ENCODE data around the gene CAMTA1. TPM values are rescaled to one million over a fixed set of nuclear protein-coding genes. Genes with fewer than 3 reads are reported as not detected.
A peak's percentile ranks its signal among the peaks of the same experiment; 100 is the strongest.

The CAMTA1 gene
- total RNA-seq, 1 experiment from 2014 or later, result 118 TPM

DNA sequence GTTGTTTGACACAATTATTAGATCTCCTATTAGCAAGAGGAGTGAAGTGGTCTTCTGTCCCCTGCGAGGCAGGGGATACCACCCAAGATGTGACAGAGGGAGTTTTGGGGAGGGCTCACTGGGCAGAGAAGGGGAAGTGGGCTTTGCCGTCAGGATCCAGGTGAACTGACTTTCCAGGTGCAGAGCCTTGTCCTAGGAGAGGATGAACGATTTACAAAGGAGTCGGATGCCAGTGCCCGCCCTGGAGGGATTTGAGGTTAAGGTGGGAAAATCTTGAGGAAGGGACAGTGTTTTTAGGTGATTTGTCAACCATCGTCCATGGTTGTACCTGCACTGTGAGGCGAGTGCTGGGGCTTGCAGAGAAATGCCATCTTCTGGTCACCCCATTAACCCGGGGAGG is 201.0 kb downstream of the CAMTA1 start:
- DNase-seq, result no peak
- Histone ChIP-seq H3K4me2 (ENCODE audit: low read depth, low read length, poor library complexity, severe bottlenecking) (peak overlapping the region; percentile 84), H3K27me3 (ENCODE audit: low read length) (0 out of 2 replicates have a peak, but pooled peaks cover 4% of the 10 kb centered on the region), H3K4me3 (ENCODE audit: low read length) (peak overlapping the region; percentile 63), H2AFZ (ENCODE audit: low read length) (no peak overlapping the region), H3K9me2 (replicated peaks; ENCODE audit: insufficient read depth, low read length) (no peaks in the 10 kb centered on the region), H3K27ac (ENCODE audit: low read length) (peak overlapping the region; percentile 95), H3K79me2 (ENCODE audit: low read length) (no peaks in the 10 kb centered on the region), H3K9me3 (ENCODE audit: low read length) (no peaks in the 10 kb centered on the region), H4K20me1 (ENCODE audit: insufficient read depth, low read depth, low read length) (no peaks in the 10 kb centered on the region), H3K9ac (ENCODE audit: low read length) (peak overlapping the region; percentile 64), H3K4me1 (ENCODE audit: low read length) (peaks cover 29% of the 10 kb centered on the region), H3K36me3 (ENCODE audit: insufficient read depth, low read length) (no peaks in the 10 kb centered on the region)

DNA sequence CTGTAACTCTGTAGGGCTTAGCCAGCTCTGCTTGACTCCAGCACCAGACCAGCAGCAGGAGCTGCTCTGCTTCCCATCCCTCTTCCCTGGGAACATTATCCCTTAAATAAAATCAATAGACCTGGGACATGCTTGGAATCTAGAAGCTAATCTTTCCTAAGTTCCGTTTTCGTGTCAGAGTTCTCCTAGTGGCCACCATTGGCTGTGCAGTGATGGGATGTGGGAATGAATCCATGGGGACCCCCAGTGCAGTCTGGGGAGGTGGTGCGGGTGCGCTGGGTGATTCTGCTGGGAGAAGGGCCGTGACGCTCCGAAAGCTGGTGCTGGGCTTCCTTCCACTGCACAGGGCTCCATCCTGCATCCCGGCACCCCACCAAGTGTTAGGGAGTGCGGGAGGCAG is 202.7 kb downstream of the CAMTA1 start:
- H3K36me3 ChIP-seq (ENCODE audit: insufficient read depth, low read length), result no peaks in the 10 kb centered on the region
- no peaks in the 10 kb centered on the region for H3K79me2 ChIP-seq (ENCODE audit: low read length)
- H3K27me3 ChIP-seq (ENCODE audit: low read length), result peaks cover 4% of the 10 kb centered on the region; the same call in 1 of the 2 replicates
- H2AFZ ChIP-seq (ENCODE audit: low read length), result no peak overlapping the region
- H3K4me2 ChIP-seq (ENCODE audit: low read depth, low read length, poor library complexity, severe bottlenecking), result no peak overlapping the region
- H4K20me1 ChIP-seq (ENCODE audit: insufficient read depth, low read depth, low read length), result no peaks in the 10 kb centered on the region
- peaks cover 29% of the 10 kb centered on the region for H3K4me1 ChIP-seq (ENCODE audit: low read length)
- H3K9me3 ChIP-seq (ENCODE audit: low read length), result no peaks in the 10 kb centered on the region
- DNase-seq, result no peak
- no peak overlapping the region for H3K4me3 ChIP-seq (ENCODE audit: low read length)
- H3K9me2 ChIP-seq (replicated peaks; ENCODE audit: insufficient read depth, low read length), result no peaks in the 10 kb centered on the region
- H3K27ac ChIP-seq (ENCODE audit: low read length), result no peak overlapping the region
- H3K9ac ChIP-seq (ENCODE audit: low read length), result no peak overlapping the region

DNA sequence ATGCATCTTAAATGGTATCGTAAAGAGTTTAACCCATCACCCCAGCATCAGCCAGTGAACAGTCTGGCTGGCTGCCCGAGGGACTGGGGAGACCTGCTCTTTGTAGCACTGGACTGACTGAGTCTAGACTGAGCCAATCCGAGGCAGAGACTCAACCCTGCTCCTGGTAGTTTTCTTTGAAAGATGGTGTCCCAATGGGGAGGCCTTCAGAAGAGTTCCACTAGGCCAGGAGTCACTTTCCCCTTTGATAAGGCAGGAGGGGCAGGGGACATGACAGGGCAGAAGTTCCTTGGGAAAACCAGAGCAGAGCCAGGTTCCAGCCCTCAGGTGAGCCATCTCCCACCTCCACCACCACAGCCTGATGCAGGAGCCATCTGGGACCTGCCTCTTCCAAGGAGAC is 203.5 kb downstream of the CAMTA1 start:
- no peak for DNase-seq

DNA sequence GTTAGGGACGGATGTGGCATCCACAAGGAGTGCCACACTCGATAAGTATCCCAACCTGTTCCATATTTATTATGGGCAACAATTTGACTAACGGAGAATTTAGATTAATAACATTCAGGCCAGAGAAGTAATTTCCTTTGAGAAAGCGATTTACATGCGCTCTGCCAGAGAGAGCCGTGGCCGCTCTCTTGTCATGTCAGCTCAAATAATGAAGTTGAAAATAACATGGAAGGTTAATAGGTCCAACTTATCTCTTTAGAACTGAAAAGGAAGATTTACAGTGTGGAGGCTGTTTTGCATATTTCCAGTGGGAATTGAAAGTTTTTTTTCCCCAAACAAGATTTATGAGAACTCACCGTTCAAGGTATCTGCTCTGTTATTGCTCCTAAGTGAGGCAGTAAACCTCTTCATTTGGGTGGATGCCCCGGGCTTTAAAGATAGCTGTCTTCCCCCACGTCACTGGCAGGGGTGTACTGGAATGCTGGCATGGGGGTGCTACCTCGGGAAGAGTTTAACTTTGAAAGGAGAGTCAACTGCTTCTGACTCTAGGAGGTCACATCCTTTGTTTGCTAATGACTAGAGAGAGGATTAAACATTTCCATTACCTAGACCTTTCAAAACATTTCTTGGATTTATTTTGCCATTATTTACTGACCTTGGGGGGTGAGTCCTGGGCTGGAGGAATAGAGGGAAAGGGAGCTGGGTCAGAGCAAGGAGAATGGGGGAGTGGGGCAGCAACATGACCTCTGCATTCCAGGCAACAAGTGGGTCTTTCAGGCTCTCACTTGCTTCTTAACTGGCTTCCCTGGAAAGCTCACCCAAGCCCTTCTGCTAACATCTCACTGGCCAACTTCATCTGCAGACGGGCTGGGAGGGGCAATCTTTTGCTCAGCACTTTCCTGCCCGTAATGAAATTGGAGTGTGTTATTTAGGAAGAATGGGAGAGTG is 204.2 kb downstream of the CAMTA1 start:
- DNase-seq, result no peak
- Histone ChIP-seq H3K36me3 (ENCODE audit: insufficient read depth, low read length) (no peaks in the 10 kb centered on the region), H3K79me2 (ENCODE audit: low read length) (no peaks in the 10 kb centered on the region), H3K4me2 (ENCODE audit: low read depth, low read length, poor library complexity, severe bottlenecking) (no peak overlapping the region), H3K27ac (ENCODE audit: low read length) (no peak overlapping the region), H3K4me3 (ENCODE audit: low read length) (no peak overlapping the region), H2AFZ (ENCODE audit: low read length) (no peak overlapping the region), H3K9me3 (ENCODE audit: low read length) (peaks cover 2% of the 10 kb centered on the region; the same call in 1 of the 2 replicates), H3K27me3 (ENCODE audit: low read length) (peaks cover 4% of the 10 kb centered on the region; the same call in 1 of the 2 replicates), H3K4me1 (ENCODE audit: low read length) (peaks cover 25% of the 10 kb centered on the region), H3K9ac (ENCODE audit: low read length) (no peak overlapping the region), H4K20me1 (ENCODE audit: insufficient read depth, low read depth, low read length) (no peaks in the 10 kb centered on the region), H3K9me2 (replicated peaks; ENCODE audit: insufficient read depth, low read length) (no peaks in the 10 kb centered on the region)

More for the DNA sequence above, 203.5 kb downstream of the CAMTA1 start:
- Histone ChIP-seq H3K79me2 (ENCODE audit: low read length) (no peaks in the 10 kb centered on the region), H3K9ac (ENCODE audit: low read length) (no peak overlapping the region), H3K4me3 (ENCODE audit: low read length) (no peak overlapping the region), H3K27ac (ENCODE audit: low read length) (no peak overlapping the region), H2AFZ (ENCODE audit: low read length) (no peak overlapping the region), H3K9me3 (ENCODE audit: low read length) (peaks cover 2% of the 10 kb centered on the region; the same call in 1 of the 2 replicates), H3K4me2 (ENCODE audit: low read depth, low read length, poor library complexity, severe bottlenecking) (no peak overlapping the region), H4K20me1 (ENCODE audit: insufficient read depth, low read depth, low read length) (no peaks in the 10 kb centered on the region), H3K27me3 (ENCODE audit: low read length) (peaks cover 4% of the 10 kb centered on the region; the same call in 1 of the 2 replicates), H3K36me3 (ENCODE audit: insufficient read depth, low read length) (no peaks in the 10 kb centered on the region), H3K4me1 (ENCODE audit: low read length) (peaks cover 29% of the 10 kb centered on the region), H3K9me2 (replicated peaks; ENCODE audit: insufficient read depth, low read length) (no peaks in the 10 kb centered on the region)

DNA sequence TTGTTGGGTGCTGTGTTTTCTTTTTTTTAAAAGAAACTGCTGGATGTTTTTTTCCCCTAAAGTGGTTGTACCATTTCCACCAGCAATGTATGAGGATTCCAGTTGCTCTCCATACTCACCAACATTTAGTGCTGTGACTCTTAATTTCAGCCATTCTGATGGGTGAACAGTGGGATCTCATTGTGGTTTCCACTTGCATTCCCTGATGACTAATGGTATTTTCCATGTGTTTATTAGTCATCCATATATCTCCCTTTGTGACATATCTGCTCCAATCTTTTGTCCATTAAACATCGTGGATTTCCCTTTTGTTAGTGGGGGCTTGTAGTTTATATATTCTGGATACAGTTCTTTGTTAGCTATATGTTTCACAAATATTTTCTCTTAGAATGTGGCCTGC is 206.0 kb downstream of the CAMTA1 start:
- H3K9me2 ChIP-seq (replicated peaks; ENCODE audit: insufficient read depth, low read length), result no peaks in the 10 kb centered on the region
- no peak for DNase-seq
- no peak overlapping the region for H2AFZ ChIP-seq (ENCODE audit: low read length)
- peaks cover 2% of the 10 kb centered on the region; the same call in 1 of the 2 replicates for H3K9me3 ChIP-seq (ENCODE audit: low read length)
- peaks cover 4% of the 10 kb centered on the region; the same call in 1 of the 2 replicates for H3K27me3 ChIP-seq (ENCODE audit: low read length)
- no peaks in the 10 kb centered on the region for H3K36me3 ChIP-seq (ENCODE audit: insufficient read depth, low read length)
- no peaks in the 10 kb centered on the region for H3K79me2 ChIP-seq (ENCODE audit: low read length)
- peaks cover 15% of the 10 kb centered on the region for H3K4me1 ChIP-seq (ENCODE audit: low read length)
- H4K20me1 ChIP-seq (ENCODE audit: insufficient read depth, low read depth, low read length), result no peaks in the 10 kb centered on the region
- no peak overlapping the region for H3K4me2 ChIP-seq (ENCODE audit: low read depth, low read length, poor library complexity, severe bottlenecking)
- H3K9ac ChIP-seq (ENCODE audit: low read length), result no peak overlapping the region
- H3K27ac ChIP-seq (ENCODE audit: low read length), result no peak overlapping the region
- H3K4me3 ChIP-seq (ENCODE audit: low read length), result no peak overlapping the region

DNA sequence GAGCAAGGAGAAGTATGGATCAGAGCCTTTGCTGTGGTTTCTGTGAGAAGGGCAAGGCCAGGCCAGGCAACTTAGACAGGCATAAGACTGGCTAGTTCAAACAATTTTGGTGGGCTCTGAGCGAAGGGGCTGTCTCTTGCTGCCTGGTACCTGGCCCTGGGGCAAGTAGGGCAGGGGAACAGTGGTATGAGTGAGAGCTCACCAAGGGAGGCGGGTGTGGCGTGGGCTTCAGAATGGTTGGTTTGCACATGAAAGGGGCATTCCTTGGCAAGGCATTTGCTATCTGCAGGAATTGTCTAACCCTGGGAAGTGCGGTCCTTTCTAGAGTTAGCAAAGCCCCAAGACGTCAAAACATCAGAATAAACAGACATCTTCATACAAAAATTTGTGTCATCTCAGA is 210.5 kb downstream of the CAMTA1 start:
- DNase-seq, result no peak
- Histone ChIP-seq H3K4me3 (ENCODE audit: low read length) (peak overlapping the region; percentile 18; the same call in 1 of the 2 replicates), H4K20me1 (ENCODE audit: insufficient read depth, low read depth, low read length) (no peaks in the 10 kb centered on the region), H2AFZ (ENCODE audit: low read length) (no peak overlapping the region), H3K9me3 (ENCODE audit: low read length) (peaks cover 2% of the 10 kb centered on the region; the same call in 1 of the 2 replicates), H3K4me2 (ENCODE audit: low read depth, low read length, poor library complexity, severe bottlenecking) (peak overlapping the region; percentile 61), H3K27ac (ENCODE audit: low read length) (no peak overlapping the region), H3K9me2 (replicated peaks; ENCODE audit: insufficient read depth, low read length) (no peaks in the 10 kb centered on the region), H3K36me3 (ENCODE audit: insufficient read depth, low read length) (no peaks in the 10 kb centered on the region), H3K9ac (ENCODE audit: low read length) (peak overlapping the region; percentile 34), H3K27me3 (ENCODE audit: low read length) (no peaks in the 10 kb centered on the region; the same call in 1 of the 2 replicates), H3K79me2 (ENCODE audit: low read length) (no peaks in the 10 kb centered on the region), H3K4me1 (ENCODE audit: low read length) (peaks cover 20% of the 10 kb centered on the region)

DNA sequence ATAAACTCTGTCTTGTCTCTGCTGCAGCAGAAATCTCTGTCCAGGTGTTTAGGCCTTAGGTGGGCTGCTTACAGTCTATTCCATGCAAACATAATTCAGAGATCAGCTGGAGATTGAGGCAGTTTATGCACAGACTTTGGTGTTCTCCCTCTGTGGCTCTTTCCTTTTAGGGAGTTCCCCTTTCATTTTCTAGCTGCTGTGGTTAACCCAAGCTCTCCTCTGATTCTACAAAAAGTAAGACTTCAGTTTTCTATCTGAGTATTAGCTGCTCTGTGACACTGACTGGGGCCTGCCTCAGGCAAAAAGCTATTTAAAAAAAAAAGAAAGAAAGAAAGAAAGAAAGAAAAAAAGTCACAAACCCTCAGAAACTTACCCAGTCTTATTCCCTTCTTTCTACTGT is 211.1 kb downstream of the CAMTA1 start:
- Histone ChIP-seq H3K27me3 (ENCODE audit: low read length) (no peaks in the 10 kb centered on the region; the same call in 1 of the 2 replicates), H4K20me1 (ENCODE audit: insufficient read depth, low read depth, low read length) (peaks cover 4% of the 10 kb centered on the region; the same call in 1 of the 2 replicates)

DNA sequence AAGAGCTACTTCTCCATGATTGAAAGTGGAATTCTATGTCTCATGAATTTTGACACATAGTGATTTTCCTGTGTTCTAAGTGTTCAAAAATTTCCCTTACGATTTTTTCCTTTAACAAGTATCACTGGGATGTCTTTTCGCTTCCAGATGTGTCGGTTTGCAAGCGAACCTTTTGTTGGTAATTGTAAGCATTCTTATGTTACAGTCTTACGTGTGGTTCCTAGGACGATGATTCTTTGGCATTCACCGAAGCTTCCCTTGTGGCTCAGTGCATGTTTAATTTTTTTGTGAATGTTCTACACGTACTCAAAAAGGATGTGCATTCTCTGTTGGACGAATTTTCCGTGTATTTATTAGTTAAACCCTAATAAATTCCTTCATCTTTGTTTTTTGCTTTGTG is 211.6 kb downstream of the CAMTA1 start:
- Histone ChIP-seq H3K27me3 (ENCODE audit: low read length) (no peaks in the 10 kb centered on the region; the same call in 1 of the 2 replicates), H4K20me1 (ENCODE audit: insufficient read depth, low read depth, low read length) (peaks cover 4% of the 10 kb centered on the region; the same call in 1 of the 2 replicates), H3K27ac (ENCODE audit: low read length) (peak overlapping the region; percentile 72), H3K4me1 (ENCODE audit: low read length) (peaks cover 20% of the 10 kb centered on the region), H3K9ac (ENCODE audit: low read length) (peak overlapping the region; percentile 34; the same call in 1 of the 2 replicates), H3K9me3 (ENCODE audit: low read length) (peaks cover 2% of the 10 kb centered on the region; the same call in 1 of the 2 replicates), H3K36me3 (ENCODE audit: insufficient read depth, low read length) (no peaks in the 10 kb centered on the region), H2AFZ (ENCODE audit: low read length) (no peak overlapping the region), H3K79me2 (ENCODE audit: low read length) (no peaks in the 10 kb centered on the region), H3K4me2 (ENCODE audit: low read depth, low read length, poor library complexity, severe bottlenecking) (peak overlapping the region; percentile 61), H3K4me3 (ENCODE audit: low read length) (no peak overlapping the region), H3K9me2 (replicated peaks; ENCODE audit: insufficient read depth, low read length) (no peaks in the 10 kb centered on the region)
- DNase-seq, result no peak

More for the DNA sequence above, 211.1 kb downstream of the CAMTA1 start:
- H3K9me3 ChIP-seq (ENCODE audit: low read length), result peaks cover 2% of the 10 kb centered on the region; the same call in 1 of the 2 replicates
- H3K9ac ChIP-seq (ENCODE audit: low read length), result peak overlapping the region; percentile 34
- H3K9me2 ChIP-seq (replicated peaks; ENCODE audit: insufficient read depth, low read length), result no peaks in the 10 kb centered on the region
- no peaks in the 10 kb centered on the region for H3K36me3 ChIP-seq (ENCODE audit: insufficient read depth, low read length)
- peak overlapping the region; percentile 18; the same call in 1 of the 2 replicates for H3K4me3 ChIP-seq (ENCODE audit: low read length)
- H3K79me2 ChIP-seq (ENCODE audit: low read length), result no peaks in the 10 kb centered on the region
- H3K4me2 ChIP-seq (ENCODE audit: low read depth, low read length, poor library complexity, severe bottlenecking), result peak overlapping the region; percentile 61
- no peak overlapping the region for H2AFZ ChIP-seq (ENCODE audit: low read length)
- H3K27ac ChIP-seq (ENCODE audit: low read length), result peak overlapping the region; percentile 72
- peaks cover 20% of the 10 kb centered on the region for H3K4me1 ChIP-seq (ENCODE audit: low read length)
- peak; percentile 75 for DNase-seq
